Neural progenitor cell (in vitro differentiated cells): ENCODE results near the gene TMEM94. TPM values are rescaled to one million over a fixed set of nuclear protein-coding genes. Genes with fewer than 3 reads are reported as not detected.

Source experiments
- DNase-seq: peaks from one replicate; pipeline ENCODE4 v3.0.0-alpha.2; 2016; ENCODE audit warnings: low spot score
- H2AFZ ChIP-seq: fragments of 200-600 bp; sonication (generic); replicated peaks from 2 replicates; pipeline ENCODE4 v1.6.1; 2016; ENCODE audit warnings: antibody characterized with exemption
- H3F3A ChIP-seq: fragments of 200-600 bp; sonication (generic); 2 replicates; pipeline ENCODE4 v1.6.1; 2016; ENCODE audit warnings: antibody characterized with exemption, low read depth
- H3K27ac ChIP-seq: fragments of 200-600 bp; sonication (generic); 2 replicates; pipeline ENCODE4 v1.5.1; 2016; ENCODE audit warnings: mild to moderate bottlenecking
- H3K27me3 ChIP-seq: fragments of 200-600 bp; sonication (generic); 2 replicates; pipeline ENCODE4 v1.6.1; 2016; ENCODE audit warnings: mild to moderate bottlenecking, moderate library complexity
- H3K36me3 ChIP-seq: fragments of 200-600 bp; sonication (generic); 2 replicates; pipeline ENCODE4 v1.5.1; 2016
- H3K4me1 ChIP-seq: fragments of 200-600 bp; sonication (generic); 2 replicates; pipeline ENCODE4 v1.6.1; 2016; ENCODE audit warnings: mixed run types
- H3K4me2 ChIP-seq: fragments of 200-600 bp; sonication (generic); 2 replicates; pipeline ENCODE4 v1.6.1; 2016
- H3K4me3 ChIP-seq: fragments of 200-600 bp; sonication (generic); 2 replicates; pipeline ENCODE4 v1.5.1; 2016
- H3K79me2 ChIP-seq: fragments of 200-600 bp; sonication (generic); 2 replicates; pipeline ENCODE4 v1.6.1; 2016; ENCODE audit warnings: low read depth
- H3K9ac ChIP-seq: fragments of 200-600 bp; sonication (generic); 2 replicates; pipeline ENCODE4 v1.6.1; 2016
- H3K9me3 ChIP-seq: fragments of 200-600 bp; sonication (generic); 2 replicates; pipeline ENCODE4 v1.5.1; 2016; ENCODE audit warnings: low read depth
- H4K20me1 ChIP-seq: fragments of 200-600 bp; sonication (generic); 2 replicates; pipeline ENCODE4 v1.6.1; 2016; ENCODE audit warnings: low read depth
- H3K27ac Mint-ChIP-seq: 3 replicates; pipeline ENCODE4 v1.8.0; 2021; ENCODE audit warnings: mixed read lengths
- H3K27me3 Mint-ChIP-seq: 2 replicates; pipeline ENCODE4 v1.8.0; 2022; ENCODE audit warnings: low read depth, mild to moderate bottlenecking, inconsistent platforms, moderate library complexity, mixed read lengths; ENCODE audit not compliant: insufficient read depth
- H3K36me3 Mint-ChIP-seq: 3 replicates; pipeline ENCODE4 v1.8.0; 2021; ENCODE audit warnings: mixed read lengths
- H3K4me1 Mint-ChIP-seq: 3 replicates; pipeline ENCODE4 v1.8.0; 2021; ENCODE audit warnings: mixed read lengths
- H3K4me3 Mint-ChIP-seq: 3 replicates; pipeline ENCODE4 v1.8.0; 2021; ENCODE audit warnings: mild to moderate bottlenecking, moderate library complexity, mixed read lengths
- H3K9me3 Mint-ChIP-seq: 3 replicates; pipeline ENCODE4 v1.8.0; 2020; ENCODE audit warnings: mixed read lengths
- CTCF ChIP-seq: fragments of 200-600 bp; sonication (generic); IDR thresholded peaks from 2 replicates; pipeline ENCODE4 v1.5.1; 2017; ENCODE audit warnings: antibody characterized with exemption, mild to moderate bottlenecking
- EZH2 ChIP-seq: fragments of 200-600 bp; sonication (generic); IDR thresholded peaks from 2 replicates; pipeline ENCODE4 v1.6.1; 2017; ENCODE audit warnings: antibody characterized with exemption, mild to moderate bottlenecking, moderate library complexity
- EZH2phosphoT487 ChIP-seq: fragments of 200-600 bp; sonication (generic); IDR thresholded peaks from 2 replicates; pipeline ENCODE4 v1.6.1; 2017; ENCODE audit warnings: antibody characterized with exemption
- total RNA-seq: library from RNA; depleted of rRNA; stranded (reverse); fragments of >200 nt; gene quantifications from 2 replicates; pipeline ENCODE4 v1.2.3, GENCODE V29; 2015; ENCODE audit warnings: low replicate concordance

TMEM94 gene
- total RNA-seq, 1 donor from 2014 or later: 23.6 TPM

DNA sequence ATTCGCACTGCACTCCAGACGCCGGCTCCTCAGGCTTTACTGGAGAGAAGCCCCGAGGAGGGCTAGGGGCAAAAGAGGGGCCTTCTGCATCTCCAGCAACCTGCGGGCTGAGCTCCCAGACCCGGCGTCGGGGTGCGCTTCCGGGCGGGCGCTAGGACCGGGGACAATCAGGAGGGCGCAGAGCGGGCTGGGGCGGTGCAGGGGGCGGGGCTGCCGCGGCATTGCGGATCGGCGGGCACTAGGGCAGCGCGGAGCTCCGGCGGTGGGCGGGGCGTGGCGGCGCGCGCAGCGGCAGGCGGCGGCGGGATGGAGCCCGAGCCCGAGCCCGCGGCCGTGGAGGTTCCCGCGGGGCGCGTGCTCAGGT is 59.8 kb downstream of the TMEM94 start, which contains the start of gene TSEN54:
Gene TSEN54 (plus strand): TSS at position 274 of the 364 bp plus-strand sequence. CDS start 33 bp downstream, at position 307.
- Histone ChIP-seq H3K9me3 (no peaks in the 10 kb centered on the region), H2AFZ (peak within 1 kb of the TSS; percentile 84), H3K27ac (no peak within 1 kb of the TSS), H3K4me1 (no peaks in the 10 kb centered on the region), H4K20me1 (peaks cover 45% of the 10 kb centered on the region), H3K9ac (no peak within 1 kb of the TSS), H3K4me3 (peak within 1 kb of the TSS; percentile 87), H3K36me3 (no peaks in the 10 kb centered on the region), H3K27me3 (no peaks in the 10 kb centered on the region), H3K4me2 (peak within 1 kb of the TSS; percentile 92), H3K79me2 (peaks cover 18% of the 10 kb centered on the region), H3F3A (peaks cover 7% of the 10 kb centered on the region)
- peak; percentile 93 for DNase-seq
- no peak for TF ChIP-seq CTCF
- no peak for TF ChIP-seq EZH2
- TF ChIP-seq EZH2phosphoT487: no peak
- Mint-ChIP-seq H3K4me3 (peak within 1 kb of the TSS; percentile 89), H3K36me3 (peaks cover 13% of the 10 kb centered on the region), H3K9me3 (no peaks in the 10 kb centered on the region), H3K4me1 (peaks cover 33% of the 10 kb centered on the region), H3K27me3 (peaks cover 3% of the 10 kb centered on the region), H3K27ac (no peak within 1 kb of the TSS)

DNA sequence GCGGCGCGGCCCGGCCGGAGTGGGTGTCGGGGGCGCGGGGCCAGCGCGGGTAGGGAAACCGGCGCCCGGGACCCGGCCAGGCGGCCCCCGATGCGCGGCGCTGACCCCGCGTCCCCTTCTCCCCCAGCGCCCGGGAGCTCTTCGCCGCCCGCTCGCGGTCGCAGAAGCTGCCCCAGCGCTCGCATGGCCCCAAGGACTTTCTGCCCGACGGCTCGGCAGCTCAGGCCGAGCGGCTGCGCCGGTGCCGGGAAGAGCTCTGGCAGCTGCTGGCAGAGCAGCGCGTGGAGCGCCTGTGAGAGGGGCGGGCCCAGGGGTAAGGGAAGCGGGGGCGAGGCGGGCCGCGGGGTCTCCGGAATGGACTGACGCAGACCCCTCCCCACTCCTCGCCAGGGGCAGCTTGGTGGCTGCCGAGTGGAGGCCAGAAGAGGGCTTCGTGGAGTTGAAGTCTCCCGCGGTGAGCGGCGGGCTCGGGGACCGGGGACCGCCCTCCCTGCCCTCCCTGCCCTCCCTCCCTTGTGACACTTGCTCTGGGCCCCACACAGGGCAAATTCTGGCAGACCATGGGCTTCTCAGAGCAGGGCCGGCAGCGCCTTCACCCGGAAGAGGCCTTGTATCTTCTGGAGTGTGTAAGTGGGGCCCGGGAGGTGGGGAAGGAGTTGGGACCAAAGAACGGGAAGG is 60.3 kb downstream of the TMEM94 start:
- Mint-ChIP-seq H3K9me3 (no peaks in the 10 kb centered on the region), H3K4me1 (peaks cover 33% of the 10 kb centered on the region), H3K27ac (no peak overlapping the region), H3K4me3 (peak overlapping the region; percentile 88), H3K36me3 (peaks cover 13% of the 10 kb centered on the region), H3K27me3 (peaks cover 3% of the 10 kb centered on the region)
- H3K36me3 ChIP-seq: no peaks in the 10 kb centered on the region
- H3F3A ChIP-seq: peaks cover 7% of the 10 kb centered on the region
- no peak overlapping the region for H3K9ac ChIP-seq
- H3K27ac ChIP-seq: no peak overlapping the region
- H3K4me2 ChIP-seq: peak overlapping the region; percentile 89
- TF ChIP-seq CTCF (no peak), EZH2 (no peak), EZH2phosphoT487 (no peak)
- no peaks in the 10 kb centered on the region for H3K27me3 ChIP-seq
- H3K9me3 ChIP-seq: no peaks in the 10 kb centered on the region
- DNase-seq: peak; percentile 82
- H3K4me1 ChIP-seq: no peaks in the 10 kb centered on the region
- peaks cover 40% of the 10 kb centered on the region for H4K20me1 ChIP-seq
- peak overlapping the region; percentile 87 for H3K4me3 ChIP-seq
- H3K79me2 ChIP-seq: peaks cover 18% of the 10 kb centered on the region
- H2AFZ ChIP-seq: peak overlapping the region; percentile 69

GRCh38 chr17:75517297-75517865 is 60.9 kb downstream of the TMEM94 start:
- H3K27ac Mint-ChIP-seq: no peak overlapping the region
- Histone ChIP-seq H3F3A (peaks cover 7% of the 10 kb centered on the region), H3K4me1 (no peaks in the 10 kb centered on the region), H3K4me2 (peak overlapping the region; percentile 89), H4K20me1 (peaks cover 38% of the 10 kb centered on the region), H2AFZ (no peak overlapping the region), H3K9me3 (no peaks in the 10 kb centered on the region), H3K36me3 (no peaks in the 10 kb centered on the region), H3K79me2 (peaks cover 18% of the 10 kb centered on the region), H3K9ac (no peak overlapping the region), H3K27me3 (no peaks in the 10 kb centered on the region), H3K4me3 (peak overlapping the region; percentile 87), H3K27ac (no peak overlapping the region)
- peaks cover 27% of the 10 kb centered on the region for H3K4me1 Mint-ChIP-seq
- H3K27me3 Mint-ChIP-seq: peaks cover 3% of the 10 kb centered on the region
- TF ChIP-seq CTCF: peak; percentile 13
- no peak for TF ChIP-seq EZH2phosphoT487
- DNase-seq: peak; percentile 33
- H3K4me3 Mint-ChIP-seq: peak overlapping the region; percentile 88
- no peaks in the 10 kb centered on the region for H3K9me3 Mint-ChIP-seq
- H3K36me3 Mint-ChIP-seq: peaks cover 15% of the 10 kb centered on the region
